ENCODE data around the gene ACADSB. TPM values are rescaled to one million over a fixed set of nuclear protein-coding genes. Genes with fewer than 3 reads are reported as not detected.

Gene ACADSB
- total and polyA plus RNA-seq, 5 donors, result 19.5 to 90.9 (median 70.4) TPM

DNA sequence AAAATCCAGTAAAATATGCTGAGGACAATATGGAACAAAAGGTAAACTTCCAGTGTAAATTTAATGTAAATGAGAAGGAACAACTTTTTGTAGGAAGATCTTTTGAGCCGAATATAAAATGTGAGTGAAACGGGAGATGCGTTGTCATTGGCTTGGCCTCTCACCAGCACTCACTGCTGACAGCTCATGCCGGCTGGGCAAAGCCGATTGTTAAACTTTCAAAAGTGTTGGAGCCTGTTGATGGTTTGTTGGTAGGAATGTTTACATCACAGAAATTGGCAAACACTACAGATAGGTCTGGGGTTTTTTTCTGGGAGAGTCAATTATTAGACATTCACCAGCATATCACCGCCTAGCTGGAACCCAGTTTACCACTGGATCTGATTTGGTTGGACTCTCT lies 22.5 kb upstream of the ACADSB start:
- DNase-seq, result no peak
- Histone ChIP-seq H3K9me3 (ENCODE audit: control insufficient read depth, low read length) (no peaks in the 10 kb centered on the region), H3K27ac (ENCODE audit: low read length) (no peak overlapping the region), H3K27me3 (ENCODE audit: control insufficient read depth, insufficient read depth) (no peaks in the 10 kb centered on the region), H3K4me1 (ENCODE audit: control insufficient read depth, insufficient read depth, low read length) (no peaks in the 10 kb centered on the region), H3K4me3 (ENCODE audit: low read length) (no peak overlapping the region)
- no peak for ATAC-seq
- WGBS, result 81% methylated on average over 6 of the region's 6 CpGs
- intact Hi-C loops (cut with DNase I), result no loop called here

DNA sequence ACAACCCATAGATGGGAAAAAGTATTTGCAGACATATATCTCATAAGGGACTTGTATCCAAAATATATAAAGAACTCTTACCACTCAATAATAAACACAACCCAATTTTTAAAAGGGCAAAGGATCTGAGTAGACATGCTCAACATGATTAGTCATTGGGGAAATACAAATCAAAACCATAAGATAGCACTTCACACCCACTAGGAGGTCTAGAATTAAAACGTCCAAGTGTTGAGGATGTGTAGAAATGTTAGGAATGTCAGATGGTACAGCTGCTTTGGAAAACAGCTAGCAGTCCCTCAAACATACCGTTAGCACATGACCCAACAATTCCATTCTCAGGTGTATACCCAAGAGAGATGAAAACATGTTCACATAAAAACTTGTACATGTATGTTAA lies 20.3 kb upstream of the ACADSB start:
- Histone ChIP-seq H3K27ac (ENCODE audit: low read length) (no peak overlapping the region), H3K9me3 (ENCODE audit: control insufficient read depth, low read length) (no peaks in the 10 kb centered on the region), H3K27me3 (ENCODE audit: control insufficient read depth, insufficient read depth) (no peaks in the 10 kb centered on the region), H3K4me3 (ENCODE audit: low read length) (no peak overlapping the region), H3K4me1 (ENCODE audit: control insufficient read depth, insufficient read depth, low read length) (no peaks in the 10 kb centered on the region)
- 59% methylated on average over 2 of the region's 2 CpGs for WGBS
- ATAC-seq, result no peak
- intact Hi-C loops (cut with DNase I), result no loop called here
- DNase-seq, result no peak

DNA sequence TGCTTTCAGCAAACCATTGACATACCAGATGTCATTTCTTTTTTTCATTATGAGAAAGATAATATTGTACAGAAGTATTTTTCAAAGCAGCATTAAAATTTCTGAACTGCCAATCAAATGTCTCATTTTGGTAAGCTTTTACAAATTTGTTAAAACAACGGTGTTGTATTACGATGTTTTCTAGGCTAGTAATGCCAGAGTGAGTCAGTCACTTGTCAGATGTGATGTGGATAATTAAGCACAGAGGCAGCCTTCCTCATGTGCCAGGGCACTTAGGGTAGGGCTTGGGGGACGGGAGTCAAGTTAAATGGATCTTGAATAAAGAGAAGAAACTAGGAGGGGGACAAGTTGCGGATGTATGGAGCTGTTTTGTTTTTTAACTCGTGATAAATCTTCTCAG lies 18.5 kb upstream of the ACADSB start:
- WGBS, result 69% methylated on average over 5 of the region's 5 CpGs
- intact Hi-C loops (cut with DNase I), result no loop called here
- ATAC-seq (no peak), DNase-seq (no peak)
- Histone ChIP-seq H3K27me3 (ENCODE audit: control insufficient read depth, insufficient read depth) (no peaks in the 10 kb centered on the region), H3K27ac (ENCODE audit: low read length) (no peak overlapping the region), H3K4me1 (ENCODE audit: control insufficient read depth, insufficient read depth, low read length) (no peaks in the 10 kb centered on the region), H3K4me3 (ENCODE audit: low read length) (no peak overlapping the region), H3K9me3 (ENCODE audit: control insufficient read depth, low read length) (no peaks in the 10 kb centered on the region)

DNA sequence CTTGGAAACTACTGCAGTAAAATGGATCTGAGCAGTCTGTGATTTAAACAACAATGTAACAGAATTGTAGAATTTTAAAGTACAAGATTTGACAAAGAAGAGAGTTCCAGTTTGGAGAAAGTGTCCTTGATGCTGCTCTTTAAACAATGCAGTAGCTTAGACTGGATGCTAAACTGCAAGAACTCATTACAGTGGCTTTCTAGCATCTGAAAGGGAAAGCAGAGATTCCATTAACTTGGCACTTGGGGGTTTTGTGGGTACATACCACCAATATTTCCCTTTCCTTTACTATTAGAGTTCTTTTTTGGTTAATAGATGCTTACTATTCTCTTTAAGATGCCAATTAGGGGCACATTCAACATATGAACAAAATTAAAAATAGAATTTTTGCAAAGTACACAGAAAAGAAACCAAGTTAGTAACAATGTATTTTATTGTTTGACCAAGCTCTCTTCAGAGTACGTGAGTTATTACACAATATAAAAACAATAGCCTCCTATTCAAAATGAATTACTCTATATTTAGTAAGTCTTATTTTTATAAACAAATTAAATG lies 16.7 kb upstream of the ACADSB start:
- 80% methylated on average over 1 of the region's 1 CpG for WGBS
- H3K27me3 ChIP-seq (ENCODE audit: control insufficient read depth, insufficient read depth), result no peaks in the 10 kb centered on the region
- no peak for DNase-seq
- H3K4me1 ChIP-seq (ENCODE audit: control insufficient read depth, insufficient read depth, low read length), result no peaks in the 10 kb centered on the region
- no peak overlapping the region for H3K4me3 ChIP-seq (ENCODE audit: low read length)
- no peak for ATAC-seq
- H3K27ac ChIP-seq (ENCODE audit: low read length), result no peak overlapping the region
- intact Hi-C loops (cut with DNase I), result no loop called here
- no peaks in the 10 kb centered on the region for H3K9me3 ChIP-seq (ENCODE audit: control insufficient read depth, low read length)

DNA sequence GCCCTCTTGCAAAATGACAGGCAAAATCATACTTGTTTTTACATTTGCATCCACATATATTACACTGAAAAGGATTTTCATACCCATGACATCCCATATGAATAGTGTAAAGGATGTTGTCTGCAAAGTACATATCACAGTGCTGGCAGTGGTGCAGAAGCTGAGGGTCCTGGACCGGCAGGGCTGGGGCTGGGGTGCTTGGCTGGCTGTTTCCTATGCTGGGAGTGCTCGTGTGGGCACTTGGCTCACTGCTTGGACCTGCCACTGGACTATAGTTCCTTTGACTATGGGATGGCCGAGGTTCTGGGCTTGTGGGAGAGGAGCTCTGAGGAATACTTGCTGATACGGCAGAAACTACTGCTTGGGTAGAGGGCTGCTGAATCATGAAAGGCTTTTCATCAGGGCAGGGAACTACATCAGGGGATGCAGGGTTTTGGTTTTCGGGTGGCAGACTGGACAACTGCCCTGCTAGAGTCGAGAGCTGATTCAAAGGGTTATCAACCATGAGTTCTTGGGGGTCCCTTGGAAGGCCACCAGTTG lies 14.9 kb upstream of the ACADSB start:
- Histone ChIP-seq H3K27me3 (ENCODE audit: control insufficient read depth, insufficient read depth) (no peaks in the 10 kb centered on the region), H3K4me3 (ENCODE audit: low read length) (no peak overlapping the region), H3K4me1 (ENCODE audit: control insufficient read depth, insufficient read depth, low read length) (no peaks in the 10 kb centered on the region), H3K27ac (ENCODE audit: low read length) (no peak overlapping the region), H3K9me3 (ENCODE audit: control insufficient read depth, low read length) (no peaks in the 10 kb centered on the region)
- intact Hi-C loops (cut with DNase I), result no loop called here
- ATAC-seq, result no peak
- DNase-seq, result peak in 1 of 3 donors; percentile 46
- 95% methylated on average over 6 of the region's 6 CpGs for WGBS

DNA sequence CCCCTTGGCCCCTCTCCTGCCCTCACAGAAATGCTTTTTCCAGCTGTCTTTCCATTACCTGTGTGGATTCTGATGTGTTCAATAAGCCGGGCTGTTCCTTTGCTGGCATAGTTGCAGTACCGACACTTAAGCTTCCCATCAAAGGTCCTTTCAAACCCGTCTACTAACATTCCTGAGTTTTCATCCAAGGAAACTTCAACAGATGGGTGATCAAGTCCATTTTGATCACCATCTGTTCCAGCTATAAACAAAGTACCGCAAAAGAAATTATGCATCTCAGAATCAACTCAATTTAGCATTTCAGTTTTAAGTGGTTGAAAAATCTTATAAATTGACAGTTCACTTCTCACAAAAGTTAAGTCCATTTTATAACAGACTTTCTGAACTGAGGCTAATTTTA lies 12.9 kb upstream of the ACADSB start:
- Histone ChIP-seq H3K9me3 (ENCODE audit: control insufficient read depth, low read length) (no peaks in the 10 kb centered on the region), H3K27ac (ENCODE audit: low read length) (no peak overlapping the region), H3K4me3 (ENCODE audit: low read length) (no peak overlapping the region), H3K4me1 (ENCODE audit: control insufficient read depth, insufficient read depth, low read length) (no peaks in the 10 kb centered on the region), H3K27me3 (ENCODE audit: control insufficient read depth, insufficient read depth) (no peaks in the 10 kb centered on the region)
- ATAC-seq, result no peak
- intact Hi-C loops (cut with DNase I), result no loop called here
- 82% methylated on average over 4 of the region's 4 CpGs for WGBS
- DNase-seq, result no peak

DNA sequence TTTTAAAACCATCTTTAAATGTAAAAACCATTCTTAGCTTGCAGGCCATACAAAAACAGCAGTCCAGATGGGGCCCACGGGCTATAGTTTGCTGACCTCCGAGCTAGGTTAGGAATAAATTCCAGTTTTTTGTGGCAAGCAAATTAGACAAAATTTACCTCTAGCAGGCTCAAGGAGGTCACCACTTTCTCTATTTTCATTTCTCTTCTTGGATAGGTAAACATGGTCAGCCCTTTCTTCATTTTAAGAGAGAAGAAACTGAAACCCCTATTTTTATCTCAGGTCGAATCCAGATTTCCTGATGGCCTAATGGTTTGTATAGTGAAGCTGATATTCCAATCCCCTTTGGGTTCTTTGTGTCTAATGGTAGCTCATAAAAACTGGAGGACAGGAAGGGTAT lies 10.9 kb upstream of the ACADSB start:
- Histone ChIP-seq H3K4me3 (ENCODE audit: low read length) (no peak overlapping the region), H3K27me3 (ENCODE audit: control insufficient read depth, insufficient read depth) (no peaks in the 10 kb centered on the region), H3K27ac (ENCODE audit: low read length) (no peak overlapping the region), H3K4me1 (ENCODE audit: control insufficient read depth, insufficient read depth, low read length) (no peaks in the 10 kb centered on the region), H3K9me3 (ENCODE audit: control insufficient read depth, low read length) (no peaks in the 10 kb centered on the region)
- intact Hi-C loops (cut with DNase I), result no loop called here
- 86% methylated on average over 3 of the region's 3 CpGs for WGBS
- ATAC-seq, result no peak
- no peak for DNase-seq

DNA sequence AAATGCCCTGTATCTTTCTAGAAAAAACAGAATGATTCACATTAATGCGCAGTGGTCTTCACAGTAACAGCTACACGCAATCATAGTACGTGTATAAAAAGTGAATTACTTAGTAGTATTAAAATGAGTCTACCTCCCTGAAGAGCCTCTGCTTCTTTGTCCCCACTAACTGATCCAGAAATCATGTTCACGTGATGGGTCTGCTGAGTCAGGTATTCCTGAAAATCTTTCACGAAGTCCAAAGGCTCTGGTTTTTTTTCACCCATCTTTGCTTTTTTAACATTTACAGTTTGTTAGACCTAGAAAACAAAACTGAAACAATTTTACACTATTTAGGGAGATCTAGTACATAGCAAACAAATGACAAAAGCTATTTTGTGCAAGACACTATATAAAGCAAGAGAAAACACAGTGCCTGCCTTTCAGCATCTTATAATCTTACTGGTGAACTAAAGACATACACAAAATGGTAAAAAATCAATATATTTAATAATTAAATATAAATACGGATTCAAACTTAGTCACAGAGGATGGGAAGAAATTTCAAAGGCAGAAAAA lies 10.4 kb upstream of the ACADSB start:
- DNase-seq (no peak), ATAC-seq (no peak)
- 85% methylated on average over 6 of the region's 6 CpGs for WGBS
- no peaks in the 10 kb centered on the region for H3K27me3 ChIP-seq (ENCODE audit: control insufficient read depth, insufficient read depth)
- no peaks in the 10 kb centered on the region for H3K4me1 ChIP-seq (ENCODE audit: control insufficient read depth, insufficient read depth, low read length)
- no peaks in the 10 kb centered on the region for H3K9me3 ChIP-seq (ENCODE audit: control insufficient read depth, low read length)
- intact Hi-C loops (cut with DNase I), result no loop called here
- no peak overlapping the region for H3K4me3 ChIP-seq (ENCODE audit: low read length)
- H3K27ac ChIP-seq (ENCODE audit: low read length), result no peak overlapping the region

DNA sequence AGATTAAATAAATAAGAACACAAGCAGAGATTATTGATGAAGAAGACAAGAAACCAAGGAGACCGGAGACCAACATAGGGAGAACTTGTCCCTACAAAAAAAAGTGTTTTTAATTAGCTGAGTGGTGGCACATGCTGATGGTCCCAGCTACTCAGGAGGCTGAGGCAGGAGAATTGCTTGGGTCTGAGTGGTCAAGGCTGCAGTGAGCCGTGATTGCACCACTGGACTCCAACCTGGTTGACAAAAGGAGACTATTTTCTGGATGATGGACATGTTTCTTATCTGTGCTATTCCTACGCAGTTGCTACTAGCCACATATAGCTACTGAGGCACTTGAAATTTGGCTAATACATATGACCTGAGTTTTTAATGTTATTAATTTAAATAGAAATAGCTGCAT lies 9.9 kb upstream of the ACADSB start:
- ATAC-seq (no peak), DNase-seq (no peak)
- WGBS, result 94% methylated on average over 3 of the region's 3 CpGs
- H3K9me3 ChIP-seq (ENCODE audit: control insufficient read depth, low read length), result no peaks in the 10 kb centered on the region
- no peaks in the 10 kb centered on the region for H3K4me1 ChIP-seq (ENCODE audit: control insufficient read depth, insufficient read depth, low read length)
- H3K27me3 ChIP-seq (ENCODE audit: control insufficient read depth, insufficient read depth), result no peaks in the 10 kb centered on the region
- no peak overlapping the region for H3K4me3 ChIP-seq (ENCODE audit: low read length)
- H3K27ac ChIP-seq (ENCODE audit: low read length), result no peak overlapping the region
- intact Hi-C loops (cut with DNase I), result no loop called here

DNA sequence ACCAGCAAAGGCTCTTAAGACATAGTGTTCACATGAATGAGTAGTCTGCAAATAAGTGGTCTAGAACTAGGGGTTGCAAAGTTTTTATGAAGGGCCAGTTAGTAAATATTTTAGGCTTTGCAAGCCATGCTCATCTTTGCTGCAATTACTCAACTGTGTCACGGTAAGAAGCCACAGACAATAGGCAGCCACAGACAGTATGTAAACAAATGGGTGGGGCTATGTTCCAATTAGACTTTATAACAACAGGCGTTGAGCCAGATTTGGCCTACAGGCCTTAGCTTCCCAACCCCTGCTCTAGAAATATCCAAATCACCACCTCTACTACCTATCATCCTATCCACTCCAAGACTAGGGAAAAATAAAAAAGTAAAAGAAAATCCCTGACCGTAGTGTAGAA lies 9.5 kb upstream of the ACADSB start:
- Histone ChIP-seq H3K4me1 (ENCODE audit: control insufficient read depth, insufficient read depth, low read length) (no peaks in the 10 kb centered on the region), H3K27ac (ENCODE audit: low read length) (no peak overlapping the region), H3K9me3 (ENCODE audit: control insufficient read depth, low read length) (no peaks in the 10 kb centered on the region), H3K4me3 (ENCODE audit: low read length) (no peak overlapping the region), H3K27me3 (ENCODE audit: control insufficient read depth, insufficient read depth) (no peaks in the 10 kb centered on the region)
- intact Hi-C loops (cut with DNase I), result no loop called here
- DNase-seq, result no peak
- 68% methylated on average over 3 of the region's 3 CpGs for WGBS
- ATAC-seq, result no peak

DNA sequence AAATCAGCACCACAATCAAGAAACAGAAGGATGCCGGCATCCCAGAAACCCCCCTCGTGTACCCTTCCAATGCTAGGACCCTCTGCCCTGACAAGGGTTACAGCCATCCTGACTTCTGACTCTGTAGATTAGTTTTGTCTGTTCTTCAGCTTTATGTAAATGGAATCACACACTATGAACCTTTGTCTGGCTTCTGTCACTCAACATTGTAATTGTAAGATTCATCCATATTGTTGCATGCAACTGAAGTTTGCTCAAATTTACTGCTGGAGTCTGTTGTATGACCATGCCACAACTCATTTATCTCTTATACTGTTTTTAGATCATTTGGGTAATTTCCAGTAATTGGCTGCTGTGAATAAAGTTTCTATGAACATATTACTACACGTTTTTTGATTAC lies 8.7 kb upstream of the ACADSB start:
- H3K27ac ChIP-seq (ENCODE audit: low read length), result no peak overlapping the region
- ATAC-seq (no peak), DNase-seq (no peak)
- H3K27me3 ChIP-seq (ENCODE audit: control insufficient read depth, insufficient read depth), result no peaks in the 10 kb centered on the region
- intact Hi-C loops (cut with DNase I), result no loop called here
- no peaks in the 10 kb centered on the region for H3K4me1 ChIP-seq (ENCODE audit: control insufficient read depth, insufficient read depth, low read length)
- WGBS, result 78% methylated on average over 3 of the region's 3 CpGs
- H3K9me3 ChIP-seq (ENCODE audit: control insufficient read depth, low read length), result no peaks in the 10 kb centered on the region
- H3K4me3 ChIP-seq (ENCODE audit: low read length), result no peak overlapping the region

DNA sequence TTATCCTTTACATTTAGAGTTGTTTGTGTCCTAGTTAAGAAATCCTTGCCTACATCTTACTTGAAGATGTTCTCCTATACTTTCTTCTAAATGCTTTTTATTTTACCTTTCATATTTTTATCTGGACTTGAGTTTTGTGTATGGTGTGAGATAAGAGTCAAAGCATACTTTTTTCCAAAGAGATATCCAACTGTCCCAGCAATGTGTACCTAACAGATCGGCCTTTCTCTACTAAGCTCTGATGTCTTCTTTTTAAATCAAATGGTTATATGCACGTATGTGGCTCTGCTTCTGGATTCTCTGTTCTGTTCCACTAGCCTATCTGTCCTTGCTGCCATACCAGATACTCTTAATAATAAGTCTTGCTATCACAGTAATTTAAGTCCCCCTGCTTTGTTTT lies 7.4 kb upstream of the ACADSB start:
- intact Hi-C loops (cut with DNase I), result no loop called here
- DNase-seq (no peak), ATAC-seq (no peak)
- Histone ChIP-seq H3K27me3 (ENCODE audit: control insufficient read depth, insufficient read depth) (no peaks in the 10 kb centered on the region), H3K9me3 (ENCODE audit: control insufficient read depth, low read length) (no peaks in the 10 kb centered on the region), H3K4me1 (ENCODE audit: control insufficient read depth, insufficient read depth, low read length) (no peaks in the 10 kb centered on the region), H3K4me3 (ENCODE audit: low read length) (no peak overlapping the region), H3K27ac (ENCODE audit: low read length) (no peak overlapping the region)
- 88% methylated on average over 2 of the region's 2 CpGs for WGBS
